GM19455 (cell line): Measurements from ENCODE around the gene PGS1.

Experiments used
- ATAC-seq: cut with Tn5 transposase; IDR thresholded peaks from one replicate; pipeline ENCODE4 v1.9.1; 2021; ENCODE audit not compliant: unreplicated experiment

PGS1 gene

GRCh38 chr17:78469443-78469842 lies 91.0 kb downstream of the PGS1 start:
- no peak for ATAC-seq

GRCh38 chr17:78471635-78472034 lies 93.2 kb downstream of the PGS1 start:
- ATAC-seq: no peak

GRCh38 chr17:78472035-78472905 lies 93.8 kb downstream of the PGS1 start:
- no peak for ATAC-seq

- no peak for ATAC-seq
These were observed 95.6 kb downstream of the PGS1 start for GRCh38 chr17:78473951-78474613.
